ENCODE data around the gene CATSPERE.

GRCh38 chr1:244665771-244666217 is 204.7 kb downstream of the CATSPERE start:
- TF ChIP-seq, protein P1, sequence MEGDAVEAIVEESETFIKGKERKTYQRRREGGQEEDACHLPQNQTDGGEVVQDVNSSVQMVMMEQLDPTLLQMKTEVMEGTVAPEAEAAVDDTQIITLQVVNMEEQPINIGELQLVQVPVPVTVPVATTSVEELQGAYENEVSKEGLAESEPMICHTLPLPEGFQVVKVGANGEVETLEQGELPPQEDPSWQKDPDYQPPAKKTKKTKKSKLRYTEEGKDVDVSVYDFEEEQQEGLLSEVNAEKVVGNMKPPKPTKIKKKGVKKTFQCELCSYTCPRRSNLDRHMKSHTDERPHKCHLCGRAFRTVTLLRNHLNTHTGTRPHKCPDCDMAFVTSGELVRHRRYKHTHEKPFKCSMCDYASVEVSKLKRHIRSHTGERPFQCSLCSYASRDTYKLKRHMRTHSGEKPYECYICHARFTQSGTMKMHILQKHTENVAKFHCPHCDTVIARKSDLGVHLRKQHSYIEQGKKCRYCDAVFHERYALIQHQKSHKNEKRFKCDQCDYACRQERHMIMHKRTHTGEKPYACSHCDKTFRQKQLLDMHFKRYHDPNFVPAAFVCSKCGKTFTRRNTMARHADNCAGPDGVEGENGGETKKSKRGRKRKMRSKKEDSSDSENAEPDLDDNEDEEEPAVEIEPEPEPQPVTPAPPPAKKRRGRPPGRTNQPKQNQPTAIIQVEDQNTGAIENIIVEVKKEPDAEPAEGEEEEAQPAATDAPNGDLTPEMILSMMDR (IDR thresholded peaks at IDR 0.05), result no peak
- no peak for TF ChIP-seq POLR2AphosphoS5 (IDR thresholded peaks at IDR 0.05)
